Measurements from ENCODE around the gene NPDC1. TPM values are rescaled to one million over a fixed set of nuclear protein-coding genes. Genes with fewer than 3 reads are reported as not detected.
A peak's percentile ranks its signal among the peaks of the same experiment; 100 is the strongest.

Gene NPDC1
- total RNA-seq, 1 donor from 2014 or later, result 62.0 TPM

DNA sequence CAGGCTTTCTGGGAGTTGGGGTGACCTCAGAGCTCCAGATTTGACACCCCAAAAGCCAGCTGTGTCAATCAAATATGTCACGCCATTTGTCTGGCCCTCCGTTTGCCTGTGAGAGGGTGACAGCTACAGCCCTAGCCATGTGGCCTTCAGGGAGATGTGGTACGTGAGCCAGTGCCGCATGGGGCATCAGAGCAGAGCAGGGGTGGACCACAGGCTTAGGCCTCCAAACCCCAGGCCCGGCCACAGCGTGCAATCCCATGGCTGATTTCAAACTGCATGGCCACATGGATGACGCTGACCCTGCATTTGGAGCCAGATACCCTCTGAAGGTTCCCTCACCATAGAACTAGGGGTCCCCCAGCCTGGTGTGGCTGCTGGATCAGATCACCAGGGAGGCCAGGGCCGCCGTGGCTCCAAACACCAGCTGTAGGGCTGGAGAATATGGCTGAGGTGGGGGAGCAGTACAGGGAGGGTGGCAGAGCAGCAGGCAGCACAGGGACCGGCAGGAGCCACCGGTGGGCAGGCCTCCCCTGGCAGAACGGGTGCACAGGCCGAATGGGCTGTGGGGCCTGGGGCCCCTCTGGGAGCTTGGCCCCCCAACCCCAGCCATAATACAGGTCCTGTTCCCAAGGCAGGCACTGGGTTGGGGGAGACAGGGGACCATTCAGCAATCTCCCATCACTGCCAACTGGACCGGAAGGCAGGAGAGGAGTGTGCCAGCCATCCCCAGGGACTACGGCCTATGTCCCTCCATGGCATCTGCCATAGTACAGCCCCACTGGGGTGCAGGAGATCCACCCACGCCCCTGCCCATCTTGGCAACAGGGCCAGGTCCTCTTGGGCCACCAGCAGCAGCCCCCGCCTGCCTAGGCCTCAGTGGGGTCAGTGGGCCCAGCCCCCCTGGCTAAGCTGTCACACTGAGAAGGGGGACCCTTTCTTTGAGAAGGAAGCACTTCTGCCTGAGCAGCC is 22.8 kb upstream of the NPDC1 start:
- no peak for DNase-seq (ENCODE audit: low spot score, unreplicated experiment)
- Mint-ChIP-seq H3K4me1 (ENCODE audit: low read depth) (peaks cover 10% of the 10 kb centered on the region), H3K27ac (no peak overlapping the region), H3K4me3 (ENCODE audit: low read depth) (peak overlapping the region; percentile 57), H3K36me3 (ENCODE audit: insufficient read depth) (peaks cover 1% of the 10 kb centered on the region), H3K9me3 (ENCODE audit: low read depth) (no peaks in the 10 kb centered on the region), H3K27me3 (peaks cover 6% of the 10 kb centered on the region)
- TF ChIP-seq CTCF (IDR thresholded peaks at IDR 0.05; ENCODE audit: unreplicated experiment), result no peak

GRCh38 chr9:137067860-137068538 is 22.0 kb upstream of the NPDC1 start:
- Mint-ChIP-seq H3K9me3 (ENCODE audit: low read depth) (no peaks in the 10 kb centered on the region), H3K36me3 (ENCODE audit: insufficient read depth) (peaks cover 1% of the 10 kb centered on the region), H3K27ac (no peak overlapping the region)

GRCh38 chr9:137066096-137066861 is 20.3 kb upstream of the NPDC1 start:
- H3K4me3 Mint-ChIP-seq (ENCODE audit: low read depth), result no peak overlapping the region
- TF ChIP-seq CTCF (IDR thresholded peaks at IDR 0.05; ENCODE audit: unreplicated experiment), result no peak
- peaks cover 3% of the 10 kb centered on the region for H3K27me3 Mint-ChIP-seq
- H3K36me3 Mint-ChIP-seq (ENCODE audit: insufficient read depth), result peaks cover 1% of the 10 kb centered on the region
- no peak overlapping the region for H3K27ac Mint-ChIP-seq
- DNase-seq (ENCODE audit: low spot score, unreplicated experiment), result no peak
- H3K9me3 Mint-ChIP-seq (ENCODE audit: low read depth), result no peaks in the 10 kb centered on the region
- peaks cover 8% of the 10 kb centered on the region for H3K4me1 Mint-ChIP-seq (ENCODE audit: low read depth)

More at GRCh38 chr9:137067860-137068538, 22.0 kb upstream of the NPDC1 start:
- no peaks in the 10 kb centered on the region for H3K27me3 Mint-ChIP-seq
- peaks cover 10% of the 10 kb centered on the region for H3K4me1 Mint-ChIP-seq (ENCODE audit: low read depth)
- TF ChIP-seq CTCF (IDR thresholded peaks at IDR 0.05; ENCODE audit: unreplicated experiment), result peak; percentile 70
- H3K4me3 Mint-ChIP-seq (ENCODE audit: low read depth), result peak overlapping the region; percentile 64
- DNase-seq (ENCODE audit: low spot score, unreplicated experiment), result peak; percentile 74

DNA sequence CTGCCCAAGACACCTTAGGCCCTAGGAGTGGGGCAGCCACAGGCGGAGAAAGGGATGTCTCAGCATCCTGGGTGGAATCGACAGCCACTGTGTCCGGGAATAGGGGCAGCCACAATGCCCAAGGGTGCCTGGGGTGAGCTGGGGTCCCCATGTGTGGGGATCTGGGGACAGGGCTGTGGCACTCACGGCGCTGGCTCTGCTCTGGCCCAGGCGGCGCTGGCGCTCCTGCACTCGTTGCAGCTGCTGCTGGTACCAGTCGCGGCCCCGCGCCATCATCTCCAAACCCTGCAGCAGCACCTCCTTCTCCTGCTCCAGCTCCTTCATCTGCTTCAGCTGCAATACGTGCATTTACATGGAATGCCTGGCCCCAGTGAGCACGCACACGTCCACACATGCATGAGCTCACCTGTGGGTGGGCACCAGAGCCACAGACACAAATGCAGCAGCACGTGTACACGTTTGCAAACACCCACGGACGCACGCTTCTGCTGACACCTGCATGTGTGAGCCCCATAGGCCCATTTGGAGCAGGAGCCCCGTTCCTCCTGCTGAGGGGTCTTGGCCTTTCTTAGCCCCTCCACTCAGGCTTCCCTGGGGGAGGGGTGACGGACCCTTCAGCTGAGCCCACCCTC is 19.5 kb upstream of the NPDC1 start:
- H3K4me3 Mint-ChIP-seq (ENCODE audit: low read depth), result no peak overlapping the region
- no peak overlapping the region for H3K27ac Mint-ChIP-seq
- H3K36me3 Mint-ChIP-seq (ENCODE audit: insufficient read depth), result peaks cover 1% of the 10 kb centered on the region
- no peak for DNase-seq (ENCODE audit: low spot score, unreplicated experiment)
- TF ChIP-seq CTCF (IDR thresholded peaks at IDR 0.05; ENCODE audit: unreplicated experiment), result no peak
- peaks cover 3% of the 10 kb centered on the region for H3K4me1 Mint-ChIP-seq (ENCODE audit: low read depth)
- H3K9me3 Mint-ChIP-seq (ENCODE audit: low read depth), result no peaks in the 10 kb centered on the region
- H3K27me3 Mint-ChIP-seq, result peaks cover 7% of the 10 kb centered on the region
